Activated naive CD8-positive, alpha-beta T cell treated with anti-CD3 and anti-CD28 coated beads, Interleukin-2, amount 10 ng/mL, durations not matched to agents 7 days and 5 days (primary cell): ENCODE measurements around the gene FAAP24. TPM values are rescaled to one million over a fixed set of nuclear protein-coding genes. Genes with fewer than 3 reads are reported as not detected.
A peak's percentile ranks its signal among the peaks of the same experiment; 100 is the strongest.
"Not testable (repeated sequence)": the region's sequence is repeated elsewhere in the genome, so short reads cannot be mapped to it uniquely, and the experiment has no call there.

Experiments
- ATAC-seq: fragments of 150-1000 bp; cut with Tn5 transposase; one replicate; pipeline ENCODE4 v1.10.0; 2021; ENCODE audit warnings: low read depth, moderate library complexity
- POLR2A ChIA-PET: fragments of 350-600 bp; sonication (Branson Sonifier 250); formaldehyde crosslinking; loops from one replicate; lab custom pipeline; 2021; ENCODE audit warnings: antibody characterized with exemption; lab: Charles Lee
- DNase-seq: peaks from one replicate; pipeline ENCODE4 v3.0.0; 2021
- H3K27ac Mint-ChIP-seq: one replicate; pipeline ENCODE4 v1.8.0; 2022; ENCODE audit warnings: mild to moderate bottlenecking, mixed read lengths
- H3K27me3 Mint-ChIP-seq: one replicate; pipeline ENCODE4 v1.8.0; 2022; ENCODE audit warnings: mild to moderate bottlenecking, moderate library complexity, mixed read lengths
- H3K36me3 Mint-ChIP-seq: one replicate; pipeline ENCODE4 v1.8.0; 2021; ENCODE audit warnings: mild to moderate bottlenecking, mixed read lengths
- H3K4me1 Mint-ChIP-seq: one replicate; pipeline ENCODE4 v1.8.0; 2021; ENCODE audit warnings: mixed read lengths
- H3K4me3 Mint-ChIP-seq: one replicate; pipeline ENCODE4 v1.8.0; 2022; ENCODE audit warnings: mild to moderate bottlenecking, moderate library complexity, mixed read lengths
- H3K9me3 Mint-ChIP-seq: one replicate; pipeline ENCODE4 v1.8.0; 2021; ENCODE audit warnings: mixed read lengths
- total RNA-seq, 2 experiments: library from RNA; stranded (reverse); gene quantifications; one replicate each; pipeline ENCODE4 v1.2.3, GENCODE V29; 2021

The FAAP24 gene
- total RNA-seq, 2 experiments from 2014 or later = 6.3 to 7.0 TPM

DNA sequence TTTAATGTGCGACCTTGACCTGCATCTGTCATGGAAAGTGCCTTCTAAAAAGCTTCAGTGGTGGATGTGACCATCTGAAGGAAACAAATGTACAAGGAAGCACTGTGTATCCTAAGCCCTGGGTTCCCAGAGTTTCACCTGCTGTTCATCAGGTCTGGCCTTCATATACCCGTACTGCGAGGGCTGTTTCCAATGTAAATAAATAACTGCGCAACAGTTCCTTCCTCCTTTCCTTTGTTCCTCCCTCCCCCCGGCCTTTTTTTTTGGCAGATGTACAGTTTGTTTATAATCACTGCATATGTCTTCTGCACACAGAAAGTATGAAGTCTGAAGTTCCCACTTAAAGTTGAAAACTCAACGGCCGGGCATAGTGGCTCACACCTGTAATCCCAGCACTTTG is 5.2 kb downstream of the FAAP24 start:
- peaks cover 4% of the 10 kb centered on the region for H3K36me3 Mint-ChIP-seq
- no peak overlapping the region for H3K27ac Mint-ChIP-seq
- no peak for DNase-seq
- H3K27me3 Mint-ChIP-seq = no peaks in the 10 kb centered on the region
- H3K4me3 Mint-ChIP-seq = no peak overlapping the region
- ATAC-seq = no peak
- H3K9me3 Mint-ChIP-seq = no peaks in the 10 kb centered on the region
- no peaks in the 10 kb centered on the region for H3K4me1 Mint-ChIP-seq
- POLR2A ChIA-PET = no interaction called here

DNA sequence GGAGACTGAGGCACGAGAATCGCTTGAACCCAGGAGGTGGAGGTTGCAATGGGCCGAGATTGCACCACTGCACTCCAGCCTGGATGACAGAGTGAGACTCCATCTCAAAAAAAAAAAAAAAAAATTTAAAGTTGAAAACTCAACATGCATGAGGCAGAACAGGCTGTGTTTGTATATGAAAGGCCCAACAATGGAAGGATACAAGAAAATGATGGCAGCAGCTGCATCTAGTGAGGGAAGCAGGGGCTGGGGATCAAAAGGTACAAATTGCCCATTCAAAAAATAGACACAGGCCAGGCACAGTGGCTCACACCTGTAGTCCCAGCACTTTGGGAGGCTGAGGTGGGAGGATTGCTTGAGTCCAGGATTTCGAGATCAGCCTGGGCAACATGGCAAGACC is 5.8 kb downstream of the FAAP24 start:
- DNase-seq, H3K36me3 Mint-ChIP-seq, H3K27me3 Mint-ChIP-seq, ATAC-seq, H3K4me1 Mint-ChIP-seq, H3K4me3 Mint-ChIP-seq, POLR2A ChIA-PET, H3K9me3 Mint-ChIP-seq, H3K27ac Mint-ChIP-seq: not testable (repeated sequence)

DNA sequence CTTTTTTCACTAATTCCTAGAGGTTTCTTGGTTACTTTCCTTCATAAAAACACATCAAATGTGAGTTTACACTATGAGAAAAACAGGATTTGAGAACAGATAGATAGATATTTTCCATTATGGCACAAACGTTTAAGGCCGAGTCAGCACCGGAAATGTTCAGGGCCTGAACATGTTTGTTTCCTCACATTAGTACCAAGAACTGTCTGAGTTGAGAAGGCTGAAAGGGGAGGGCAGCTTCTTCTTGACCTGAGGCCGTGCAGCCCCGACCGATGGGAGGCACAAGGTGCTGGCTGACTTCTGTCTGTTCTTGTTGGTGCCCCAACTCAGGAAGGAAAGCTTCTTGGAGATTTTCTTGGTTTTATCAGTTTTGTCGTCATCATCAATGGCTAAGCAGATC is 7.8 kb downstream of the FAAP24 start:
- H3K36me3 Mint-ChIP-seq, H3K27me3 Mint-ChIP-seq, H3K27ac Mint-ChIP-seq, POLR2A ChIA-PET, H3K4me1 Mint-ChIP-seq, ATAC-seq, H3K4me3 Mint-ChIP-seq, DNase-seq, H3K9me3 Mint-ChIP-seq: not testable (repeated sequence)

DNA sequence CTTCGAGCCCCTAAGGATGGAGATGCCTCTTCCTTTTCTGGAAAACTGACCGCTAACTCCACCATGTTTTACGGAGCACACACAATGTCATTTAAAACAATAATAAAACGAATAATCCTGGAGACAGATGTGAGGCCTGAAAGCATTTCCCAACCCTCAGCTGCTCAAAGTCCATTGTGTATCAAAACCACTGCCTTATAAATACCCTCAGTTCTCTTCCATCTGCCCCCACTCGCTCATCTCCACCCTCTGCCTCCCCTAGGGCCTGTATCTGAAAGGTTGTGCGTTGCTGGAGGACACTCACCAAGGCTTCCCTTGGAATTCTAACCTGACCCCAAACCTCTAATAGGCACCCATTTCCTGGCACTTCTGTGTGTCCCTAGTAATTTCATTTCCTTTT is 10.4 kb downstream of the FAAP24 start:
- H3K27ac Mint-ChIP-seq, DNase-seq, H3K4me1 Mint-ChIP-seq, H3K9me3 Mint-ChIP-seq, ATAC-seq, H3K36me3 Mint-ChIP-seq, POLR2A ChIA-PET, H3K4me3 Mint-ChIP-seq, H3K27me3 Mint-ChIP-seq: not testable (repeated sequence)

DNA sequence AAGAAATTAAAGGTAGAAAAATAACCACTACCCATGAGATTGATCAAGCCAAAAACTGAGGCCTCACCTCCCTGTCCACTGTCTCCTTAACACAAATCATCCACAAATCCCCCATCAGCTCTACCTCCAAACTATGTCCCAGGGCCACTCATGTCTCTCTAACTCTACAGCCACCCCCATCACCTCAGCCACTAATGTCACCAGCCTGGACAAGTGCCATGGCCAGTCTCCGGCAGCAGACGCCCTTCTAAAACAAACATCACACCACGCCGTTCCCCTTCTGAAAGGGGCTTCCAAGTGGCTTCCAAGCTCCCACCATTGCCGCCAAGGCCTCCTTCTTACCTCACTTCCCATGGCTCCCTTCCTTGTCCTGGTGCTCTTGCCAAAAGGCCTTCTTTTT is 16.2 kb downstream of the FAAP24 start:
- H3K9me3 Mint-ChIP-seq, DNase-seq, H3K4me1 Mint-ChIP-seq, POLR2A ChIA-PET, ATAC-seq, H3K27me3 Mint-ChIP-seq, H3K4me3 Mint-ChIP-seq, H3K36me3 Mint-ChIP-seq, H3K27ac Mint-ChIP-seq: not testable (repeated sequence)

DNA sequence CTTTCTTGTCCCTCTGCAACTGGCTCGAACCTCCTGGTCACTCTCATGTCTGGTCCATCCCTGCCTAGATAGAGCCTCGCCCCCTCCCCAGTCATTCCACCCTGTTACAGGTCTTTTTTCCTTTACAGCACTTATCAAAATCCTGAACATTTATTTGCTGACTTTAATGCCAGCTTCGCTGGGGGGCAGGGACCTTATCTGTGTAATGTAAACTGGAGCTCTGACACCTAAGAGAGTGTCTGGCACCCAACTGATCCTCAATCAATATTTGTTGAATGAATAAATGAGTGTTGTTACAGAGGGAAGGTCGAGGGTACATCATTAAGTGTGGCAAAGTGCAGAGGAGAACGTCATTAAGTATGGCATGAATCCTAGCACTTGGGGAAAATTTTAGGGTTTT is 16.7 kb downstream of the FAAP24 start:
- H3K36me3 Mint-ChIP-seq = no peaks in the 10 kb centered on the region
- no peak overlapping the region for H3K27ac Mint-ChIP-seq
- no peaks in the 10 kb centered on the region for H3K27me3 Mint-ChIP-seq
- H3K4me1 Mint-ChIP-seq = peaks cover 2% of the 10 kb centered on the region
- no peak for DNase-seq
- POLR2A ChIA-PET = no interaction called here
- no peak overlapping the region for H3K4me3 Mint-ChIP-seq
- no peak for ATAC-seq
- no peaks in the 10 kb centered on the region for H3K9me3 Mint-ChIP-seq

DNA sequence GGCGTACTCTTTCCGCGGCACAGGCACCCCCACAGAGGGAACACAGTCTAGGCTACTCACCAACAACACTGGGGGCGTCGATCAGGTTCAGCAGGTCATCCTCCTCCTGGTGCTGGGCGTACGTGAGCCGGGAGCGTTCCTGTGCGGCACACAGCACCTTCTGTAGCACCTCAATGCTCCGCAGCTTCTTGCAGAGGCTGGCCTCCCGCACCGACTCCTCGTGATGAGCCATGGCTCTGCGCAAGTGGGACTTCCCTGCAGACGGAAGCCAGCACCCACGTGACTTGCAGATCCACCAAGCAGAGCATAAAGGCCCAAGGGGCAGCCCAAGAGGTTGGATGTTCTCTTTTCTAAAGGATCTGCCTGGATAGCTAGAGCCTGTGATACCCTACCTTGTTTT is 23.9 kb downstream of the FAAP24 start:
- peaks cover 16% of the 10 kb centered on the region for H3K4me1 Mint-ChIP-seq
- H3K36me3 Mint-ChIP-seq, H3K9me3 Mint-ChIP-seq, H3K4me3 Mint-ChIP-seq, ATAC-seq, H3K27ac Mint-ChIP-seq, POLR2A ChIA-PET, H3K27me3 Mint-ChIP-seq, DNase-seq: not testable (repeated sequence)

DNA sequence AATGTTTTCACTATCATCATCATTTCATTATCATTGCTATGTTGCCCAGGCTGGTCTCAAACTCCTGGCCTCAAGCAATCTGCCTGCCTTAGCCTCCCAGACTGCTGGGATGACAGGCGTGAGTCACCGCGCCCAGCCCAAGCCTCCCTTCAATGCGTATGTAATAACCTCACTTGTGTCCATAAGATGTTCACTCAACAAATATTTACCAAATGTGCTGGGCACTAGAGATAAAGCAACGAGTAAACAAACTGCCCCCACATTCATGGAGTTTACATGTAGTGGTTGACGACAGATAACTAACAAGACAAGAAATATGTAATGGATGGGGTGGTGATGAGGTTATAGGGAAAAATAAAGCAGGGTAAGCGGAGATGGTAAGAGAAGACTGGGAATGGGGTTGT is 25.0 kb downstream of the FAAP24 start:
- H3K4me3 Mint-ChIP-seq, POLR2A ChIA-PET, H3K27me3 Mint-ChIP-seq, ATAC-seq, H3K36me3 Mint-ChIP-seq, H3K9me3 Mint-ChIP-seq, DNase-seq: not testable (repeated sequence)
- Mint-ChIP-seq H3K4me1 (peaks cover 14% of the 10 kb centered on the region), H3K27ac (peak overlapping the region; percentile 28)

DNA sequence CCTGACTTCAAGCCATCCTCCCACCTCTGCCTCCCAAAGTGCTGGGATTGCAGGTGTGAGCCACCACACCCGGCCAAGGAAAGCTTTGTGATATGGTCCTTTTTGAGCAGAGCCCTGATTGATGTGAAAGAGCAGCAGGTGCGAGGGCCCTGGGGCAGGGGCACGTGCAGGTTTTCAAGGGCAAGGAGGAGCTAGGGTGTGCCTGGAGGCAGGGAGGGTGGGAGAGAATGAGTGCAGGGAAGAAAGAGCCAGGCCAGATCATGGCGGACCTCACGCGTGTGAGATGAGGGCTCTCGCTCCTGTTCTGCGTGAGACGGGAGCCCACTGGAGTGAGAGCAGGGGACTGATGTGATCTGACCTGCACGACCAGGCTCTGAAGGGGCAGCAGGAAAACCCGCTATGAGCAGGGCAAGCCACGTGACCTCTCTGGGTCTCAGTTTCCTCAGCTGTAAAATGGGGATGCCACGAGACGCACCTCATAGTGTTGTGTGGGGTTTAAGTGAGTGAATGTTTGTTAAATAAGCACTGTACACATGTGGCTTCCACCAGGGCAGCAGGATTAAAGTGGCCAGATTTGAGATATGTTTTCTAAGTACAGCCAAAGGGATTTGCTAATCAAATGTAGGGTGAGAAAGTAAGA is 25.8 kb downstream of the FAAP24 start:
- peak overlapping the region; percentile 23 for H3K27ac Mint-ChIP-seq
- POLR2A ChIA-PET = interaction anchor here (0.6 kb wide), 1 partner anchor 10 kb away, joined by 5 read pairs; no protein-coding TSS in a partner anchor
- H3K36me3 Mint-ChIP-seq = peaks cover 1% of the 10 kb centered on the region
- peaks cover 14% of the 10 kb centered on the region for H3K4me1 Mint-ChIP-seq
- ATAC-seq (no peak), DNase-seq (no peak)
- no peak overlapping the region for H3K4me3 Mint-ChIP-seq
- no peaks in the 10 kb centered on the region for H3K27me3 Mint-ChIP-seq
- no peaks in the 10 kb centered on the region for H3K9me3 Mint-ChIP-seq

DNA sequence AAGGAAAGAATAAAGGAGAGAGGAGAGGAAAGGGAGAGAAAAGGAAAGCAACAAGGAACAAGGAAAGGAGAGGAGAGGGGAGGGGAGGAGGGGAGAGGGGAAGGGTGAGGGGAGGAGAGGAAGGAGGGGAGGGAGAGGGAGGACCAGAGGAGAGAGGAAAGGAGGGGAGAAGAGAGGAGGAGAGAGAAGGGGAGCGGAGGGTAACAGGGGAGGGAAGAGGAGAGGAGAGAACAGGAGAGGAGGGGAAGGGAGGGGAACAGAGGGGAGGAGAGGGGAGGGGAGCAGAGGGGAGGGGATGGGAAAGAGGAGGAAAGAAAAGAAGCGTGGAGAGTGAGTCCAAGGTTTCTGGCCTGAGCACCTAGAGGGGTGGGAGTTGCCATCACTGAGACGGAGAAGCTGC is 26.7 kb downstream of the FAAP24 start:
- peaks cover 1% of the 10 kb centered on the region for H3K36me3 Mint-ChIP-seq
- no peaks in the 10 kb centered on the region for H3K9me3 Mint-ChIP-seq
- no peak overlapping the region for H3K4me3 Mint-ChIP-seq
- ATAC-seq = no peak
- peaks cover 14% of the 10 kb centered on the region for H3K4me1 Mint-ChIP-seq
- DNase-seq = no peak
- no peaks in the 10 kb centered on the region for H3K27me3 Mint-ChIP-seq
- POLR2A ChIA-PET = no interaction called here
- H3K27ac Mint-ChIP-seq = peak overlapping the region; percentile 45

DNA sequence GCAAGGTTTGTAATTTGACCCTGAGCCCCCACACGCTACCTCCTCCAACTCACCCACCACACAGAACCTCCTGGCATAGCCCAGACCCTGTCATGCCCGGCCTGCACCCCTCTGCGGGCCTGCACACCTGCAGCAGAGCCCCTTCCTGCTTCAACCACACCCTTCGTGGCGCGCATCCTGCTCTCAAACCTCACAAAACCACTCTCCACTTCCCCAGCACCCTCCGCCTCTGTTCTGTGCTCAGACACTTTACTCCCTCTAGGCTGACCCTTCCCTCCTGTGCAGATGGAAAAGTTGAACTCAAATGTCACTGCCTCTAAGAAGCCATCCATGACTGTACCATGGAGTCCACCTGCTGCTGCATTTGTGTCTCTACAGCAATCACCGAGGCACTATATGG is 28.5 kb downstream of the FAAP24 start:
- peaks cover 1% of the 10 kb centered on the region for H3K36me3 Mint-ChIP-seq
- ATAC-seq (peak; percentile 96), DNase-seq (peak; percentile 62)
- no peaks in the 10 kb centered on the region for H3K9me3 Mint-ChIP-seq
- peaks cover 14% of the 10 kb centered on the region for H3K4me1 Mint-ChIP-seq
- peaks cover 2% of the 10 kb centered on the region for H3K27me3 Mint-ChIP-seq
- H3K4me3 Mint-ChIP-seq = peak overlapping the region; percentile 62
- POLR2A ChIA-PET = no interaction called here
- peak overlapping the region; percentile 82 for H3K27ac Mint-ChIP-seq

DNA sequence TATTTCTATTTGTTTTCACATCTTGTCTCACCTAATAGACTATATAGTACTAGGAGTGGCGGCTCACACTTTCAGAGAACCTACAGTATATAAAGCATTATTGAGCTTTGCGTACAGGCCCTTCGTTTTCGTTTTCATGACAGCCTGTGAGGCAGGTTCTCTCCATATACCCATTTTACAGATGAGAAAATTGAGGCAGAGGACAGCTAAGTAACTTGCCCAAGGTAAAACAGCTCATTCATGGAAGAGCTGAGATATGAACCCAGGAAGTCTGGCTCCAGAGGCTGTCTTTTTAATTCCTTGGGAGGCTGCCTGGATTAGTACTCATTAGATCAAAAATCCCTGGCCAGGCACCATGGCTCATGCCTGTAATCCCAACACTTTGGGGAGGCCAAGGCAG is 28.9 kb downstream of the FAAP24 start:
- peaks cover 1% of the 10 kb centered on the region for H3K36me3 Mint-ChIP-seq
- ATAC-seq = no peak

DNA sequence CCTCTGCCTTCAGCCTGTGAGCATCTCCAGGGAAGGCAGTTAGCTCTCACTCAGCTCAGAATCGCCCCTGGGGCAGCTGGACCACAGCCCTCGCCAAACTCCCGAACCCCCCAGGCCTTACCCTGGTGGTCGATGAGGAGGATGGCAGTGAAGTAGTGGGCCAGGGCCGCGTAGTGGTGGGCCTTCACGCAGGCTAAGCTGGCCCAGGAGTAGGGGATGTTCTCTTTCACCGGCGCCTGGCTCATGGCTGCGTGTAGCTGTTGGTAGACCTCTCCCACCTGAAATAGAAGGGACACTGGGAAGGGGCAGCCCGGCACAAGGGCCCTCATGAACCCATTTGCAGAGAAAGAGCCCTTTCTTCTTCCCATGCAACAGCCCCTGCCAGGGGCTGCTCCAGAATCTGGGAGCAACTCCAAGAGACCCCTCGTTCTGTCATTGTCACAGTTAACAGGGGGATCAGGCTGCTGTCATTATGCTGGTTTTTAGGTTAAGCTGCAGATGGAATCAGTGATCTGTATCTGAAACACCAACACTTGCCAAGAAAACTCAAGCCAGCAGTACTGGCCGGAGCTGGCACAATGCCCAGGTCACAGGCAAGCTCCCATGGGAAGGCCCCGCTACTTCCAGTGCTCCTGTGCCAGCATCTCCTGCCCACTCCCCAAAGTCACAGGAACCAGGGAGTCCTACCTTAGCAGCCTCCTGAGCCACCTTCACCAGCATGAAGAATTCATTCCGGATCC is 30.3 kb downstream of the FAAP24 start:
- H3K27ac Mint-ChIP-seq, H3K36me3 Mint-ChIP-seq, POLR2A ChIA-PET, DNase-seq, H3K9me3 Mint-ChIP-seq, ATAC-seq, H3K27me3 Mint-ChIP-seq, H3K4me3 Mint-ChIP-seq: not testable (repeated sequence)
- peaks cover 14% of the 10 kb centered on the region for H3K4me1 Mint-ChIP-seq

More for the DNA sequence above, 28.9 kb downstream of the FAAP24 start:
- H3K9me3 Mint-ChIP-seq = no peaks in the 10 kb centered on the region
- H3K4me3 Mint-ChIP-seq = peak overlapping the region; percentile 62
- no peak for DNase-seq
- peak overlapping the region; percentile 82 for H3K27ac Mint-ChIP-seq
- POLR2A ChIA-PET = no interaction called here
- peaks cover 14% of the 10 kb centered on the region for H3K4me1 Mint-ChIP-seq
- H3K27me3 Mint-ChIP-seq = peaks cover 2% of the 10 kb centered on the region

DNA sequence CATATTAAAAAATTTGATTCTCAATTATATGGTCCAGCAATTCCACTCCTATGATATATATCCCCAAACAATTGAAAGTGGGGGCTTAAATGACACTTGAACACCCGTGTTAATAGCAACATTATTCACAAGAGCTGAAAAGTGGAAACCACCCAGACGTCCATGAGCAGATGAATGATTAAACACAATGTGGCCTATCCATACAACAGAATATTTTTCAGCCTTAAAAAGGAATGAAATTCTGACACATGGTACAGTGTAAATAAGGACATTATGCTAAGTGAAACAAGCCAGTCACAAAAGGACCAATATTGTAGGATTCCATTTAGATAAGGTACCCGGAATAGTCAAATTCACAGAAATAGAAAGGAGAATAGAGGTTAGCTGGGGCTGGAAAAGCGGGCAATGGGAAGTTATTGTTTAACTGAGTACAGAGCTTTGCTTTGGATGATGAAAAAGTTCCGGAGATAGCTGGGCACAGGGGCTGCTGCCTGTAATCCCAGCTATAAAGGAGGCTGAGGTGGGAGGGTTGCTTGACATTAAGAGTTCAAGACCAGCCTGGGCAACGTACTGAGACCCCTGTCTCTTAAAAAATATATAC is 31.5 kb downstream of the FAAP24 start:
- H3K4me1 Mint-ChIP-seq = peaks cover 11% of the 10 kb centered on the region
- DNase-seq, H3K36me3 Mint-ChIP-seq, H3K4me3 Mint-ChIP-seq, ATAC-seq, H3K9me3 Mint-ChIP-seq, POLR2A ChIA-PET, H3K27ac Mint-ChIP-seq, H3K27me3 Mint-ChIP-seq: not testable (repeated sequence)
